Nephron progenitor cell (in vitro differentiated cells): Measurements from ENCODE around the gene PTGFRN.
"Not testable (repeated sequence)": the region's sequence is repeated elsewhere in the genome, so short reads cannot be mapped to it uniquely, and the experiment has no call there.

Experiments used
- DNase-seq: peaks from one replicate; pipeline ENCODE4 v3.0.0; 2021
- H3K27ac Mint-ChIP-seq: 2 replicates; pipeline ENCODE4 v1.8.0; 2021; ENCODE audit warnings: mild to moderate bottlenecking, moderate library complexity, mixed read lengths
- H3K27me3 Mint-ChIP-seq: 2 replicates; pipeline ENCODE4 v1.8.0; 2021; ENCODE audit warnings: mild to moderate bottlenecking, low read depth, mixed read lengths; ENCODE audit not compliant: poor library complexity
- H3K36me3 Mint-ChIP-seq: 2 replicates; pipeline ENCODE4 v1.8.0; 2021; ENCODE audit warnings: low read depth, mixed read lengths
- H3K4me1 Mint-ChIP-seq: 2 replicates; pipeline ENCODE4 v1.8.0; 2021; ENCODE audit warnings: mixed read lengths
- H3K4me3 Mint-ChIP-seq: 2 replicates; pipeline ENCODE4 v1.8.0; 2021; ENCODE audit warnings: mild to moderate bottlenecking, moderate library complexity, mixed read lengths
- H3K9me3 Mint-ChIP-seq: 2 replicates; pipeline ENCODE4 v1.8.0; 2021; ENCODE audit warnings: mild to moderate bottlenecking, moderate library complexity, mixed read lengths
- CTCF ChIP-seq: fragments of 200-600 bp; sonication (generic); IDR thresholded peaks from 2 replicates; pipeline ENCODE4 v1.5.0; 2021; ENCODE audit warnings: antibody characterized with exemption

Gene PTGFRN

GRCh38 chr1:116931016-116931918 lies 21.6 kb downstream of the PTGFRN start:
- no peak for TF ChIP-seq CTCF
- Mint-ChIP-seq H3K27me3 (no peaks in the 10 kb centered on the region), H3K4me3 (no peak overlapping the region), H3K4me1 (peaks cover 11% of the 10 kb centered on the region), H3K36me3 (peaks cover 25% of the 10 kb centered on the region), H3K27ac (no peak overlapping the region), H3K9me3 (no peaks in the 10 kb centered on the region)
- no peak for DNase-seq

- Mint-ChIP-seq H3K27me3 (no peaks in the 10 kb centered on the region), H3K36me3 (peaks cover 49% of the 10 kb centered on the region), H3K4me3 (no peak overlapping the region), H3K27ac (no peak overlapping the region), H3K9me3 (no peaks in the 10 kb centered on the region), H3K4me1 (peaks cover 20% of the 10 kb centered on the region)
- no peak for DNase-seq
- no peak for TF ChIP-seq CTCF
Measured at GRCh38 chr1:116933606-116934515, 24.1 kb downstream of the PTGFRN start.

- peaks cover 23% of the 10 kb centered on the region for H3K4me1 Mint-ChIP-seq
- DNase-seq = no peak
- no peak overlapping the region for H3K4me3 Mint-ChIP-seq
- peak overlapping the region; percentile 33 for H3K27ac Mint-ChIP-seq
- no peaks in the 10 kb centered on the region for H3K9me3 Mint-ChIP-seq
- peak; percentile 22 for TF ChIP-seq CTCF
- no peaks in the 10 kb centered on the region for H3K27me3 Mint-ChIP-seq
- H3K36me3 Mint-ChIP-seq = peaks cover 57% of the 10 kb centered on the region
Measured at GRCh38 chr1:116934586-116935207, 25.0 kb downstream of the PTGFRN start.

- TF ChIP-seq CTCF = no peak
- Mint-ChIP-seq H3K27me3 (no peaks in the 10 kb centered on the region), H3K36me3 (peaks cover 68% of the 10 kb centered on the region), H3K4me3 (no peak overlapping the region), H3K4me1 (peaks cover 35% of the 10 kb centered on the region), H3K27ac (no peak overlapping the region), H3K9me3 (no peaks in the 10 kb centered on the region)
- DNase-seq = no peak
Measured at GRCh38 chr1:116938216-116938615, 28.5 kb downstream of the PTGFRN start.

GRCh38 chr1:116939780-116940543 lies 30.2 kb downstream of the PTGFRN start:
- peaks cover 68% of the 10 kb centered on the region for H3K36me3 Mint-ChIP-seq
- peaks cover 33% of the 10 kb centered on the region for H3K4me1 Mint-ChIP-seq
- H3K27me3 Mint-ChIP-seq, DNase-seq, H3K9me3 Mint-ChIP-seq, H3K4me3 Mint-ChIP-seq: not testable (repeated sequence)
- H3K27ac Mint-ChIP-seq = peak overlapping the region; percentile 69
